NCI-H510A (cell line): ENCODE data around the gene PAX7.

ENCODE experiments used
- DNase-seq: peaks from one replicate; lab custom pipeline; 2025; lab: John Stamatoyannopoulos, UW

PAX7 gene

DNA sequence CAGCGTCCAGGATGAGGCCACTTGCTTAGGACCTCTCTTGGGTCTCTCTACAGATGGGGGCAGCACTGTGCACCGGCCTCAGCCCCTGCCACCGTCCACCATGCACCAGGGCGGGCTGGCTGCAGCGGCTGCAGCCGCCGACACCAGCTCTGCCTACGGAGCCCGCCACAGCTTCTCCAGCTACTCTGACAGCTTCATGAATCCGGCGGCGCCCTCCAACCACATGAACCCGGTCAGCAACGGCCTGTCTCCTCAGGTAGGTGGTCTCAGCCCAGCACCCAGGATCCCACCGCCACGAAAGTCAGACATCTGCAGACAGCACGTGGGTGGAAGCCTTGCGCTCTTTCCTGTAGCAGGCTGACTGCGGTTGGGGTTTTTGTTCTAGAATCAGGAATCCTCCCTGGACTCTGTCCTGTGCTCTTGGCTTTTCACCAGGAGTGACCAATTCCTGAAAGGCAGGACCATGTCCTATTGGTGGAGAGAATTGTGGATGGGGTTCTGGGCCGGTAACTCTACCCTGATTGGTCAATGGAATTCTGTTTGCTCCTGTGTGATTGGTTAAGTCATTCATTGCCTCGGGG lies 72.5 kb downstream of the PAX7 start:
- DNase-seq: no peak

DNA sequence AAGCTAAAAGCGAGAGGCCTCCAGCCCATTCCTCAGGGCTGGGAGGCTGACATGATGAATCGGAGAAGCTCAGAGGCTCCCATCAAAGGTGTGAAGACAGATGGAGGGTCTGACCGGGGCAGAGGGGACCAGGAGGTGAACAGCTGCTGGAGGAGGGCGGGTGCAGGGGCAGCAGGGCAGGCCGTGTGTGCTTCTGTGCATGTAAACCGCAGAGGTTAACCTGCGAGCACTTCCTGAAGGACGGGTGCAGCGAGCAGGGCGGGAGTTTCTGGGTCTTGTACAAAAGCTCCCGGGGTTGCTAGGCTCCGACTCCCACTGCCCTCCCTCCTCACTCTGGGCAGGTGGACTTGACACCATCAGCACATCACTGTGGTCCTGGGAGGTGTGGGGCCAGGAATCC lies 75.2 kb downstream of the PAX7 start:
- no peak for DNase-seq

- no peak for DNase-seq
These were observed 77.1 kb downstream of the PAX7 start for GRCh38 chr1:18707696-18708257.

DNA sequence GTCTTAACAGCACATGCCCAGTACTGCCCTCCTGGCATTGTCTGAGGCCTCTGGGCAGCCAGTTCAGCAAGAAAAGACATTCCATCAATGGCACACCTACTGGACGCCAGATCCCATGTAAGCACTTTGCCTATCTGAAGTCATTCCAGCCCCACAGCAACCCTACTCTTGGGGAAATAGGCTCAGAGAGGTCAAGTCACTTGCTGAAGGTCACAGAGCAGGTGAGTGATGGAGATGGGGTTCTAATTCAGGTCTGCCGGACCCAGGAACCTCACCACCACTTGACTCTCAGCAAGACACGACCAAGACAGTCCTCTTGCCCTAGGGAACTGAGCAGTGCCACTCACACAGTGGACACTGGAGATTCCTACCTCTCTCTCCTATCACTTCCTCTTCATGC lies 79.4 kb downstream of the PAX7 start:
- DNase-seq: no peak

- no peak for DNase-seq
These were observed 80.4 kb downstream of the PAX7 start for GRCh38 chr1:18711003-18711402.

GRCh38 chr1:18711536-18712251 lies 81.0 kb downstream of the PAX7 start:
- no peak for DNase-seq

- DNase-seq: no peak
These were observed 81.6 kb downstream of the PAX7 start for GRCh38 chr1:18712252-18712600.

DNA sequence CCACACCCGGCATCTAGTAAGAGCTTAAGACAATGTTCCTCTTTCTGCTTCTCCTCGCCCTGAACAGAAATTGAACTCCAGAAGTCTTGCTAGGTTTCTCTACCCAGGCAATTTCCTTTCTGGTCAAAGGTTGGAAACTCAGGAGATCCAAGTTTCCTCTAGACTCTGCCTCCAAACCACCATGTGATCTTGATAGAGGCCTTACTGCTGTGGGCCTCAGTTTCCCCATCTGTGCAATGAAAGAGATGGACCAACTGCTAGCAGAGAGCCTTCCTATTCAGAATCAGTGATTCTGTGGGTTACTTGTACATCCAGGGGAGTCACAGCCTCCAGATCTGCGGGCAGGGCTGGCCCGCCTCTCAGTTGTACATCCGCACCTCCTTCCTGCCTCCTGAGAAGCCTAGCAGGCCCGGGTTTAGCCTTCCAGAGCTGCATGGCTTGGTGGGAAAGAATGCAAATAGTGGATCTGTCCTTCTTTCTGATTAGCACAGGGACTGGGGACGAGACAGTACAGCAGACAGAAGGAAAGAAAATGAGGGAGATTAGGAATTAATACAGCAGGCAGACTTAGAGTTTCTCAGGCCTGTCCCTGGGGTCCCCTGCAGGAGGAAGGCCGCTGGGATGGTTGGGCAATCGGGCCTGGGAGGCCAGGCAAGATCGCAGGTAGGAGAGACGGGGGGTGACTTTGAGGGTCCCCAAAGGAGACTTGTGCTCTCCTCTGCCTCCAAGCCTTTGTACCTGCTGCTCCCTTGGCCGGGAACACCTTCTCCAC lies 83.9 kb downstream of the PAX7 start:
- DNase-seq: no peak

- no peak for DNase-seq
These were observed 85.6 kb downstream of the PAX7 start for GRCh38 chr1:18716112-18716784.

DNA sequence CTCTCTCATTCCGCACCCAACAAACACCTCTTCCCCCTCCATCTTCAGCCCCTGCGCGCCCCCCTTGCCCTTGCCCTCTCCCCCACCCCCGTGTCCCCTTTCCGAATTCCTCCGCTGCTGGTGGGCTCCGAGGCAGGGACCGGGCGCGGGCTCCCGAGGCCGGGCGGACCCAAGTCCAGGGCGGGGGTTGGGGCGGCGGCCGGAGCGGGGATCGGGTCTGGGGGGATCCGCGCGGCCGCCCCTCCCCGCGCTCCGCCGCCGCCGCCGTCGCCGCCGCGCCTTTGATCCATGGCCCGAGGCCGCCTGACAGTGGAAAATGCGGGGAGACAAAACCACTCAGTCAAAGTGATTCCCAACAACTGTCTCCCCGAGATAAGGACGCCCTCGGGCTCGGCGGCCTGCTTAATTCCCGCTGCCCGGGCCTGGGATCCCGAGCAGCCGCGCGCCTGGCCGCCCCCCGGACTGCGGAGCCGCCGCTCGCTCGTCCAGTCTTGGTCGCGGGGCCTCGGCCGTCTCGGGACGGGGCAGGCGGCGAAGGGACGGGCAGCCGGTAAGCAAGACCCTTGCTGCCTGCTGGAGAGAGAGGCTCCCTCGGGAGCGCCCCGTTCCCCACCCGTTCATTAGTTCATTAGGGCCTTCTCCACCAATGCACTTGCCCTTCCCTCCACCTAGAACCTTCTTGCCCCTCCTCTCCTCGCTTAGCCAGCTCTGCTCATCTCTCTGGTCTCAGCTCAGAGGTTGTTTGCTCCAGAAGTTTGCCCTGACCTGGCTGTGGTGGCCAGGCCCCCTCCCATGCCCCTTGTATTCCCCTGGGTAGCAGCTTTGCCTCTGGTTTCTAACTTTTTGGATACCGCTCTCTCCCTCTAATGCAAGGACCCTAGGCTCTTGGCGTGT lies 86.4 kb downstream of the PAX7 start:
- no peak for DNase-seq

GRCh38 chr1:18719786-18720451 lies 89.3 kb downstream of the PAX7 start:
- no peak for DNase-seq

DNA sequence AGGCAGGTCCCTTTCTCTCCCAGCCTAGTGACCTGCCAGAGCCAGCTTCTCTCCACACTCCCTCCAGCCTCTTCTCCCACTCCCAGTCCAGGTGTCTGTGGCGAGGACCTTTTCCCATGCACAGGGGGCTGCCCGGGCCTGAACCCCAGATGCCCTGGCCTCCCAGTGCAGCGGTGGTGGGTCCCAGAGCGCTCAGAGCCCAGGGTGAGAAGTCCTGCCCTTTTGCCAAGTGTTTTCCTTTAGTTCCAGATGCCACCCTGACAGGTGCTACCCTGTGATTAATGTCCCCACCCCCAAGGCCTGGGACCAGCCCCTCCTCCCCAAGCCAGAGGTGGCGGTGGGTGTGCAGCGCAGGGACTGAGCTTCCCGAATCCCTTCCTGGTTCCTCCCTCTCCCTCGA lies 90.4 kb downstream of the PAX7 start:
- no peak for DNase-seq

- DNase-seq: no peak
These were observed 91.1 kb downstream of the PAX7 start for GRCh38 chr1:18721776-18722175.

DNA sequence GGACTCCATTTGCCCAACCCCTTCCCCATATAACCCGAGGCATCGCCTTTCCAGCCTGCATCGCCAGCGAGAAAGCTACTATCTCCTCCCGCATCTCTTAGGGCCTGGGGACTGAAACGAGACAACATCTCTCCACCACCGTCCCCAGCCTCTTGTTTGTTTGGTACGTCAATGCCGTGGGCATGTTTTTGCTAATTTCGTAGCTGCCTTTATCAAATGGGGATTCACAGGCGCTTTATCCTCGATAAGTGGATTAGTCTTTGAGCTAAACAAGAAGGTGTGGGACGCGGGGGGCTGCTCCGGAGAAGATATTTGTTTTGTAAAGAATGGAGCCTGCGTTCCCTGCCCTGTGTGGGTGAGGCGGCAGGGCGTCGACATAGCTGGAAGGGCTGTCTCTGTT lies 91.6 kb downstream of the PAX7 start:
- no peak for DNase-seq

GRCh38 chr1:18723206-18723605 lies 92.6 kb downstream of the PAX7 start:
- no peak for DNase-seq

DNA sequence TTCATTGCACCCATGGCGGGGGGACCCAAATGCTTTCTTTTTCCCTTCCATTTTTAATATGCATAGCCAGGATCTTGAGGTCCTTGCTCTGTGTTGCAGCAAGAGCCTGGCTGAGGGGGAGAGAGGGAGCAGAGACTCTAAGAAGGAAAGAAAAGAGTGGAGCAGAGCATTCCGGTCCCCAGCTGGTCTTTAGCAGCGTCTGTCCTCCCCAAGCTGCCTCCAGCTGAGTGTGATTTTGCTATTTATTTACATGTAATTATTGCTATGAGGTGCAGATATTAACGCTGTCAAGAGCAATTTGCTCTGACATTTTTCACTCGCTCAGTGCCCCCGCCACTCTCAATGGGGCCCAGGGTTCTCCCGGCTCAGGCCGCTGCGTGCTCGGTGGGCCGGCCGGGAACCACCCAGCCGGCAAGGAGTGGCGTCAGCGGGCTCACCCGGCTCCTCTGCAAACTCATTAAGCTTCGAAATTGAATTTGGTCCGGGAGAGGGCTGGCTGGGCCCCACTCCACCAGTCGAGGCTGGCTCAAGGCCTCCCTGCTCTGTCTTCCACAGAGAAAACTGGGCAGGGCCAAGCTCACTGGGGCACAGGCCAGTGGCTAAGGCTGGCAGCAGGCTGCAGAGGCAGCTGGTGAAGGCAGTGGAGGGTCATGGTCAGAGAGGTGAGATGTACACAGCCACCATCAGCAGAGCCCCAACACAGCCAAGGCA lies 93.2 kb downstream of the PAX7 start:
- DNase-seq: no peak

GRCh38 chr1:18724801-18725200 lies 94.2 kb downstream of the PAX7 start:
- DNase-seq: no peak

DNA sequence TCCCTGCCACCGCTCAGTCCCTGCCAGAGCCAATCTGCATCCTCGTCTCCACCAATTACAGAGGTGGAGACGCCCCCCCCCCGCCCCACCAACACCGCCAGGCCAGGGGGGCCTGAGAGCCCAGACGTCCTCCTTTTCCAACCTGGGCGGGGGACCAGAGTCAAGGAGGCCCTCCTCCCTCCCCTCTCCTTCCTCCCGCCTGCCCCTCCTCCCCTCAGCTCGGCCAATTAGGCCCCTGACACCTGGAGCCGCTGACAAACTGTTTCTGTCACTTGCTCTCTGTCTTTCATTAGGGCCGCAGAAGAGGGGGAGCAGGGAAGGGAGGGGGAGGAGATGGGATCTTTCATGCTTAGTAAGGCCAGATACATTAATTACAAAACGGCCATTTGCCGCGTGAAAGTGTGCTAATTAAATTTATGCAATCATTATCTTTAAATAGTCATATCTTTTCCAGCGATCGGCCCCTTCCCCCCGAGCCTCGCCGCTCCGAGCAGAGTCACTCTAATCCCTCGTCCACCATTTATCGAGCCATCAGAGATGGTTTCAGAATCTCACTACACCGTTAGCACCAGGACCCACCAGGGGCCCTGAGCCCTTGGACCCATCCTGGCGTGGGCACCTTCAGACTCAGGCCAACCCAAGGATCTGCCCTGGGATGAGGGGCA lies 94.7 kb downstream of the PAX7 start:
- no peak for DNase-seq

DNA sequence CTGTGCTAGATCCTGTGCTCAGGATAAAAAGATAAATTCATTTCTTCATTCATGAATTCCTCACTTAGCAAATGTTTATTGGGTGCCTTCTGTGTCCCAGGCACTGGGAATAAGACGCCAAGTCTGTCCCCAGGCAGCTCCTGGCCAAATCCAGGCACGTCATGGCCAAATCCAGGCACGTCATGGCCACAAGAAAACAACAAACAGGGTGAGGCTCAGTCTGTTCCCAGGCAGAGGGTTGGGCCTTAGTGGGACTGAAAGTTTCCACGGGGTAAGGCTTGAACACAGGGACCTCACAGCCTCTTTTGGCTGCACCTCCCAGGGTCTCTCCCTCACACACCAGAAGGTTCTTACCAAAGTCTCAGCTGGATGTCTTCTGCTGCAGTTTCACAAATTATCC lies 95.7 kb downstream of the PAX7 start:
- DNase-seq: no peak

DNA sequence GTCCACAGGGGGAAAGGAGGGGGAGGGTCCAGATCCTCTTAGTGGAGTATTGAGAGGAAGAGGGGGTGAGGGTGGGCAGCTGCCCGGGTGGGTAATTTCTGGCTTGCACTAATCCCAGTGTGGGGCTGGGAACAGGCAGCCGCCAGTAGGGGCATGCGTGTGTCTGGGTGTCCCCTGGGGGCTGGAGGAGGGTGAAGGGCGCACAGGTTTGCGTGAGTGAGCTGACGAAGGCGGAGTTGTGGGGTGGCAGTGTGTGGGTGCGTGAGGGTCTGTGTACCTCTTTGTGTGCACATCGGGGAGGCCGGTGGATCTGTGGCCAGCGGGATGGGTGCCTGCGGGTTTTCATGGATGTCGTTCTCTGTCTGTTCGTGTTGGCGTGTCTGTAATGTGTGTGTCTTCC lies 97.3 kb downstream of the PAX7 start:
- no peak for DNase-seq
